ENCODE measurements around the gene ITPR2.
"Not testable (repeated sequence)": the region's sequence is repeated elsewhere in the genome, so short reads cannot be mapped to it uniquely, and the experiment has no call there.

Gene ITPR2

GRCh38 chr12:26648066-26648465 lies 184.9 kb downstream of the ITPR2 start:
- no peak overlapping the region for H2AFZ ChIP-seq (ENCODE audit: low read depth, low read length)
- peaks cover 6% of the 10 kb centered on the region for H3K79me1 ChIP-seq (replicated peaks; ENCODE audit: low read length, poor library complexity, severe bottlenecking)
- peak overlapping the region; percentile 26 to 88 for H3K18ac ChIP-seq (ENCODE audit: low read depth in 1 of 2, low read length in 2 of 2)
- peak overlapping the region; percentile 86 for H2BK5ac ChIP-seq (ENCODE audit: low read depth, low read length, poor library complexity, severe bottlenecking)
- H3K4me3 ChIP-seq (ENCODE audit: insufficient read depth in 1 of 2, low read depth in 1 of 2, low read length in 2 of 2), result no peak overlapping the region
- no peaks in the 10 kb centered on the region for H3K27me3 ChIP-seq (ENCODE audit: control insufficient read depth in 1 of 2, insufficient read depth in 1 of 2, low read length in 2 of 2)
- no peak overlapping the region for H4K8ac ChIP-seq (ENCODE audit: low read length)
- peaks cover 8% of the 10 kb centered on the region for H3K4me1 ChIP-seq (ENCODE audit: control insufficient read depth, insufficient read depth, low read depth, low read length)
- H3K9me3 ChIP-seq (ENCODE audit: control insufficient read depth, low read length), result no peaks in the 10 kb centered on the region
- H3K23ac ChIP-seq (ENCODE audit: low read length in 2 of 2), result no peak overlapping the region
- no peak for DNase-seq
- H3K4ac ChIP-seq (ENCODE audit: low read depth in 1 of 2, low read length in 2 of 2), result peak overlapping the region; percentile 15 to 86
- peaks cover 0 to 4% of the 10 kb centered on the region in 2 experiments for H3K36me3 ChIP-seq (ENCODE audit: control insufficient read depth in 1 of 2, insufficient read depth in 2 of 2, low read depth in 1 of 2, low read length in 2 of 2)
- 93% methylated on average over 2 of the region's 3 CpGs for WGBS
- H2BK120ac ChIP-seq (ENCODE audit: low read depth, low read length), result peak overlapping the region; percentile 64
- peak overlapping the region; percentile 76 for H3K27ac ChIP-seq (ENCODE audit: low read length, poor library complexity, severe bottlenecking)
- no peak overlapping the region for H2BK15ac ChIP-seq (ENCODE audit: low read depth, poor library complexity, severe bottlenecking)
- no peak overlapping the region for H3K4me2 ChIP-seq (ENCODE audit: low read length, poor library complexity, severe bottlenecking)
- peak overlapping the region; percentile 83 to 97 for H2BK12ac ChIP-seq (ENCODE audit: low read length in 2 of 2)
- no peak overlapping the region for H3K9ac ChIP-seq (ENCODE audit: low read length)
- peak overlapping the region; percentile 4 for H4K91ac ChIP-seq (ENCODE audit: low read length)
- peak overlapping the region; percentile 97 for H2AK5ac ChIP-seq (ENCODE audit: low read length, severe bottlenecking)
- H3K14ac ChIP-seq (ENCODE audit: low read length in 2 of 2), result no peak overlapping the region

GRCh38 chr12:26647088-26647487 lies 185.9 kb downstream of the ITPR2 start:
- peaks cover 6% of the 10 kb centered on the region for H3K79me1 ChIP-seq (replicated peaks; ENCODE audit: low read length, poor library complexity, severe bottlenecking)

GRCh38 chr12:26646571-26646970 lies 186.4 kb downstream of the ITPR2 start:
- Histone ChIP-seq H3K4me1 (ENCODE audit: control insufficient read depth, insufficient read depth, low read depth, low read length) (peaks cover 12% of the 10 kb centered on the region), H3K27me3 (ENCODE audit: control insufficient read depth in 1 of 2, insufficient read depth in 1 of 2, low read length in 2 of 2) (no peaks in the 10 kb centered on the region)

More at GRCh38 chr12:26647088-26647487, 185.9 kb downstream of the ITPR2 start:
- Histone ChIP-seq H2BK12ac (ENCODE audit: low read length in 2 of 2) (no peak overlapping the region), H4K91ac (ENCODE audit: low read length) (no peak overlapping the region), H2AFZ (ENCODE audit: low read depth, low read length) (no peak overlapping the region), H3K27me3 (ENCODE audit: control insufficient read depth in 1 of 2, insufficient read depth in 1 of 2, low read length in 2 of 2) (no peaks in the 10 kb centered on the region), H3K4me2 (ENCODE audit: low read length, poor library complexity, severe bottlenecking) (no peak overlapping the region), H2AK5ac (ENCODE audit: low read length, severe bottlenecking) (peak overlapping the region; percentile 53), H2BK5ac (ENCODE audit: low read depth, low read length, poor library complexity, severe bottlenecking) (no peak overlapping the region), H3K36me3 (ENCODE audit: control insufficient read depth in 1 of 2, insufficient read depth in 2 of 2, low read depth in 1 of 2, low read length in 2 of 2) (peaks cover 0 to 4% of the 10 kb centered on the region in 2 experiments), H3K9ac (ENCODE audit: low read length) (no peak overlapping the region), H3K23ac (ENCODE audit: low read length in 2 of 2) (no peak overlapping the region), H2BK120ac (ENCODE audit: low read depth, low read length) (no peak overlapping the region), H3K4ac (ENCODE audit: low read depth in 1 of 2, low read length in 2 of 2) (no peak overlapping the region), H3K18ac (ENCODE audit: low read depth in 1 of 2, low read length in 2 of 2) (no peak overlapping the region), H3K14ac (ENCODE audit: low read length in 2 of 2) (no peak overlapping the region), H2BK15ac (ENCODE audit: low read depth, poor library complexity, severe bottlenecking) (no peak overlapping the region), H3K9me3 (ENCODE audit: control insufficient read depth, low read length) (no peaks in the 10 kb centered on the region), H4K8ac (ENCODE audit: low read length) (no peak overlapping the region), H3K4me3 (ENCODE audit: insufficient read depth in 1 of 2, low read depth in 1 of 2, low read length in 2 of 2) (no peak overlapping the region), H3K27ac (ENCODE audit: low read length, poor library complexity, severe bottlenecking) (no peak overlapping the region), H3K4me1 (ENCODE audit: control insufficient read depth, insufficient read depth, low read depth, low read length) (peaks cover 12% of the 10 kb centered on the region)
- no peak for DNase-seq
- 92% methylated on average over 2 of the region's 3 CpGs for WGBS

GRCh38 chr12:26644376-26644775 lies 188.6 kb downstream of the ITPR2 start:
- H3K79me1 ChIP-seq (replicated peaks; ENCODE audit: low read length, poor library complexity, severe bottlenecking); H3K4me3 ChIP-seq (ENCODE audit: insufficient read depth in 1 of 2, low read depth in 1 of 2, low read length in 2 of 2); H3K36me3 ChIP-seq (ENCODE audit: control insufficient read depth in 1 of 2, insufficient read depth in 2 of 2, low read depth in 1 of 2, low read length in 2 of 2); H3K9ac ChIP-seq (ENCODE audit: low read length); H3K4me2 ChIP-seq (ENCODE audit: low read length, poor library complexity, severe bottlenecking); DNase-seq; H4K91ac ChIP-seq (ENCODE audit: low read length); H2BK120ac ChIP-seq (ENCODE audit: low read depth, low read length); H2AFZ ChIP-seq (ENCODE audit: low read depth, low read length); H3K23ac ChIP-seq (ENCODE audit: low read length in 2 of 2); H4K8ac ChIP-seq (ENCODE audit: low read length); H3K27ac ChIP-seq (ENCODE audit: low read length, poor library complexity, severe bottlenecking); H2BK15ac ChIP-seq (ENCODE audit: low read depth, poor library complexity, severe bottlenecking); H3K9me3 ChIP-seq (ENCODE audit: control insufficient read depth, low read length); H3K27me3 ChIP-seq (ENCODE audit: control insufficient read depth in 1 of 2, insufficient read depth in 1 of 2, low read length in 2 of 2): not testable (repeated sequence)
- peak overlapping the region in 1 of 2 experiments; percentile 73 for H3K4ac ChIP-seq (ENCODE audit: low read depth in 1 of 2, low read length in 2 of 2)
- H2BK5ac ChIP-seq (ENCODE audit: low read depth, low read length, poor library complexity, severe bottlenecking), result peak overlapping the region; percentile 66
- H2AK5ac ChIP-seq (ENCODE audit: low read length, severe bottlenecking), result peak overlapping the region; percentile 98
- peak overlapping the region; percentile 82 to 86 for H2BK12ac ChIP-seq (ENCODE audit: low read length in 2 of 2)
- peak overlapping the region in 1 of 2 experiments; percentile 66 for H3K18ac ChIP-seq (ENCODE audit: low read depth in 1 of 2, low read length in 2 of 2)
- peaks cover 12% of the 10 kb centered on the region for H3K4me1 ChIP-seq (ENCODE audit: control insufficient read depth, insufficient read depth, low read depth, low read length)
- WGBS, result 89% methylated on average over 3 of the region's 3 CpGs
- H3K14ac ChIP-seq (ENCODE audit: low read length in 2 of 2), result peak overlapping the region in 1 of 2 experiments; percentile 44

More at GRCh38 chr12:26646571-26646970, 186.4 kb downstream of the ITPR2 start:
- H2BK120ac ChIP-seq (ENCODE audit: low read depth, low read length), result no peak overlapping the region
- DNase-seq, result no peak
- no peak overlapping the region for H3K27ac ChIP-seq (ENCODE audit: low read length, poor library complexity, severe bottlenecking)
- no peak overlapping the region for H3K4me2 ChIP-seq (ENCODE audit: low read length, poor library complexity, severe bottlenecking)
- H2BK12ac ChIP-seq (ENCODE audit: low read length in 2 of 2), result no peak overlapping the region
- H3K9ac ChIP-seq (ENCODE audit: low read length), result no peak overlapping the region
- peaks cover 6% of the 10 kb centered on the region for H3K79me1 ChIP-seq (replicated peaks; ENCODE audit: low read length, poor library complexity, severe bottlenecking)
- no peak overlapping the region for H3K4ac ChIP-seq (ENCODE audit: low read depth in 1 of 2, low read length in 2 of 2)
- peaks cover 0 to 4% of the 10 kb centered on the region in 2 experiments for H3K36me3 ChIP-seq (ENCODE audit: control insufficient read depth in 1 of 2, insufficient read depth in 2 of 2, low read depth in 1 of 2, low read length in 2 of 2)
- H2AFZ ChIP-seq (ENCODE audit: low read depth, low read length), result no peak overlapping the region
- H4K8ac ChIP-seq (ENCODE audit: low read length), result no peak overlapping the region
- no peak overlapping the region for H3K4me3 ChIP-seq (ENCODE audit: insufficient read depth in 1 of 2, low read depth in 1 of 2, low read length in 2 of 2)
- H3K9me3 ChIP-seq (ENCODE audit: control insufficient read depth, low read length), result no peaks in the 10 kb centered on the region
- no peak overlapping the region for H4K91ac ChIP-seq (ENCODE audit: low read length)
- no peak overlapping the region for H3K14ac ChIP-seq (ENCODE audit: low read length in 2 of 2)
- H2BK15ac ChIP-seq (ENCODE audit: low read depth, poor library complexity, severe bottlenecking), result no peak overlapping the region
- H3K18ac ChIP-seq (ENCODE audit: low read depth in 1 of 2, low read length in 2 of 2), result no peak overlapping the region
- no peak overlapping the region for H2BK5ac ChIP-seq (ENCODE audit: low read depth, low read length, poor library complexity, severe bottlenecking)
- no CpG with 5 or more reads among the region's 2 CpGs for WGBS
- H3K23ac ChIP-seq (ENCODE audit: low read length in 2 of 2), result no peak overlapping the region
- H2AK5ac ChIP-seq (ENCODE audit: low read length, severe bottlenecking), result peak overlapping the region; percentile 50

Data from mesenchymal stem cell (in vitro differentiated cells and primary cell).